ENCODE results near the gene KCNB1. TPM values are rescaled to one million over a fixed set of nuclear protein-coding genes. Genes with fewer than 3 reads are reported as not detected.
A peak's percentile ranks its signal among the peaks of the same experiment; 100 is the strongest.

Gene KCNB1
- total and polyA plus RNA-seq, 2 donors (not counting 1 experiment from before 2014, with no cell fraction given) = under 0.01 to 0.07 TPM

DNA sequence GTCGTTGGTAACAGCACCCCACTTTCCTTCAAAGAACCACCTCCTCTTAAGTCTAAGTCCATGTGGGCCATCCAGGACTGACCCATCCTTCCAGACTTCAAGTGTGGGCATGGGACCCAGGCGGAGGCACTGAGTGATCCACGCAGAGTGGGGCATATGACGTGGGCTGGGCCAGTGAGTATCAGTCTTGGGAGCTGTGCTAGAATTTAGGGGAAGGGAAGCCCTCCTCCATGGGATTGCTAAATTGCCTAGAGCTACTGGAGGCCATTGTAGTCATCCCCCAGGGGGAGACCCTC is 35.3 kb upstream of the KCNB1 start:
- DNase-seq (ENCODE audit: low read depth in 2 of 2) = no peak
- H3K79me2 ChIP-seq (ENCODE audit: control insufficient read depth, insufficient read depth, low read length) = no peaks in the 10 kb centered on the region
- H2AFZ ChIP-seq (ENCODE audit: low read length) = no peak overlapping the region
- TF ChIP-seq, protein P1, sequence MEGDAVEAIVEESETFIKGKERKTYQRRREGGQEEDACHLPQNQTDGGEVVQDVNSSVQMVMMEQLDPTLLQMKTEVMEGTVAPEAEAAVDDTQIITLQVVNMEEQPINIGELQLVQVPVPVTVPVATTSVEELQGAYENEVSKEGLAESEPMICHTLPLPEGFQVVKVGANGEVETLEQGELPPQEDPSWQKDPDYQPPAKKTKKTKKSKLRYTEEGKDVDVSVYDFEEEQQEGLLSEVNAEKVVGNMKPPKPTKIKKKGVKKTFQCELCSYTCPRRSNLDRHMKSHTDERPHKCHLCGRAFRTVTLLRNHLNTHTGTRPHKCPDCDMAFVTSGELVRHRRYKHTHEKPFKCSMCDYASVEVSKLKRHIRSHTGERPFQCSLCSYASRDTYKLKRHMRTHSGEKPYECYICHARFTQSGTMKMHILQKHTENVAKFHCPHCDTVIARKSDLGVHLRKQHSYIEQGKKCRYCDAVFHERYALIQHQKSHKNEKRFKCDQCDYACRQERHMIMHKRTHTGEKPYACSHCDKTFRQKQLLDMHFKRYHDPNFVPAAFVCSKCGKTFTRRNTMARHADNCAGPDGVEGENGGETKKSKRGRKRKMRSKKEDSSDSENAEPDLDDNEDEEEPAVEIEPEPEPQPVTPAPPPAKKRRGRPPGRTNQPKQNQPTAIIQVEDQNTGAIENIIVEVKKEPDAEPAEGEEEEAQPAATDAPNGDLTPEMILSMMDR (conservative IDR thresholded peaks at IDR 0.05 in 1 of 2, IDR thresholded peaks at IDR 0.05 in 1 of 2; ENCODE audit: low read depth in 1 of 2, low read length in 2 of 2) = no peak
- TF ChIP-seq EZH2 (IDR thresholded peaks at IDR 0.05; ENCODE audit: low read length, missing control alignments) = no peak
- H3K27ac ChIP-seq (ENCODE audit: insufficient read depth, low read length) = no peak overlapping the region
- no peaks in the 10 kb centered on the region for H3K27me3 ChIP-seq (ENCODE audit: control insufficient read depth, insufficient read depth, low read length)
- no peak overlapping the region for H3K4me3 ChIP-seq (replicated peaks in 1 of 4; ENCODE audit: control extremely low read depth in 1 of 4, insufficient read depth in 1 of 4, low read depth in 3 of 4, low read length in 4 of 4)
- H3K4me2 ChIP-seq (ENCODE audit: extremely low read depth, insufficient read depth, low read length) = no peak overlapping the region
- no peaks in the 10 kb centered on the region for H3K36me3 ChIP-seq (ENCODE audit: control insufficient read depth, insufficient read depth, low read length)
- H3K4me1 ChIP-seq (ENCODE audit: control insufficient read depth, extremely low read depth, insufficient read depth, low read length) = no peaks in the 10 kb centered on the region
- no peak overlapping the region for H3K9ac ChIP-seq (ENCODE audit: insufficient read depth, low read length)
- no peaks in the 10 kb centered on the region for H3K9me3 ChIP-seq (ENCODE audit: control insufficient read depth, insufficient read depth, low read depth, low read length)
- H4K20me1 ChIP-seq (ENCODE audit: control insufficient read depth, extremely low read depth, insufficient read depth, low read length) = no peaks in the 10 kb centered on the region

DNA sequence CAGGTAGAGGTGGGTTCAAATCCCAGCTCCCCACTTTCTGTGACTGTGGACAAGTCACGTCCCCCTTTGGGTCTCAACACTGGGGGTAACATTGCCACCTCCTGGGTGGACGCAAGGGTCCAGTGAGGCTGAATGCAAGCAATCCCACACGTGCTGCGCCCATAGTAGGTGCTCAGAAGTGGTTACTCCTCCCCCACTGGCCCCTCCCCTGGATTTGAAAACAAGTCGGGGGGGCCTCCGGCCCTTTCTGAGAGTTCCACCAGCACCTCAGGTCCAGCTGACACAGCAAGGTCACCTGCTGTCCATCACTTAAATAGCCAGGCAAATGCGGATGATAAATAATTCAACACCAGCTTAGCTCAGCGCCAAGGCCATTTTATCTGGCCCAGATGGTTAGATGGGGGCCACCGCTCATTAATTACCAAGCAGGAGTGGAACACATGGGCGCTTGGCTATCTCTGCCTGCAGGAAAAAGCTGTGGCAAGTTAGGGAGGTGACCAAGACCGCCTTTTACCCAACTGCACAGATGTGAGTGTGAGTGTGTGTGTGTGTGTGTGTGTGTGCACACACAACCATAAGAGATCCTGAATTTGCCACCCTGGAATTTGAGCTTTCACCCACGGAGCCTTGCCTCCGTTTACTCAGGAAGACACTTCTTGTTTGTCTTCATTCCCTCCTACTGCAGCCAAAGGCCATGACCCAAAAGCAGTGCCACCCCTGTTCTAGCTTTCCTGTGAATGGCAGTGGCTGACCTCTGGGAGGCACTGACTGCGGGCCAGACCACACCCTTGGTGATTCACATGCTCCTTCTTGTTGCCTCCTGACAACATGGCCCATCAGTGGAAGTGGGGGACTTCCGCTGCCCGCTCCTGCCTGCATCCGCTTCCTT is 34.7 kb upstream of the KCNB1 start:
- Histone ChIP-seq H3K9me3 (ENCODE audit: control insufficient read depth, insufficient read depth, low read depth, low read length) (no peaks in the 10 kb centered on the region), H3K27me3 (ENCODE audit: control insufficient read depth, insufficient read depth, low read length) (no peaks in the 10 kb centered on the region), H2AFZ (ENCODE audit: low read length) (no peak overlapping the region), H3K79me2 (ENCODE audit: control insufficient read depth, insufficient read depth, low read length) (no peaks in the 10 kb centered on the region), H3K4me2 (ENCODE audit: extremely low read depth, insufficient read depth, low read length) (no peak overlapping the region), H4K20me1 (ENCODE audit: control insufficient read depth, extremely low read depth, insufficient read depth, low read length) (no peaks in the 10 kb centered on the region), H3K4me3 (replicated peaks in 1 of 4; ENCODE audit: control extremely low read depth in 1 of 4, insufficient read depth in 1 of 4, low read depth in 3 of 4, low read length in 4 of 4) (no peak overlapping the region), H3K27ac (ENCODE audit: insufficient read depth, low read length) (no peak overlapping the region), H3K9ac (ENCODE audit: insufficient read depth, low read length) (no peak overlapping the region), H3K36me3 (ENCODE audit: control insufficient read depth, insufficient read depth, low read length) (no peaks in the 10 kb centered on the region), H3K4me1 (ENCODE audit: control insufficient read depth, extremely low read depth, insufficient read depth, low read length) (no peaks in the 10 kb centered on the region)
- DNase-seq (ENCODE audit: low read depth in 2 of 2) = peak; percentile 14 to 23
- TF ChIP-seq EZH2 (IDR thresholded peaks at IDR 0.05; ENCODE audit: low read length, missing control alignments) = no peak
- TF ChIP-seq, protein P1 (conservative IDR thresholded peaks at IDR 0.05 in 1 of 2, IDR thresholded peaks at IDR 0.05 in 1 of 2; ENCODE audit: low read depth in 1 of 2, low read length in 2 of 2) = no peak

DNA sequence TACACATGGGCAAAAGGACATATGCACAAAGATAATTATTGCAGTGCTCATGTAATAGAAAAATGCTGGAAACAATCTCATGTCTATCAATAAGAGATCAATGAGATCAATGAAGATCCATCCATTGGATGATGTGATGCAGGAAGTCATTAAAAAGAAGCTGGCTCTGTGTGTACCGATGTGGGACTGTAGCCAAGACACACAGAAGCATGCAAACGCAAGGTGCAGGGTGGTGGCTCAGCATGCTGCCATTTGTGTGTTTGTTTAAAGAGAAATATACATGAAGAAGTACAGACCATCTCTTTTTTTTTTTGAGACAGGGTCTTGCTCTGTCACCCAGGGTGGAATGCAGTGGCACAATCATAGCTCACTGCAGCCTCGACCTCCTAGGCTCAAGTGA is 33.1 kb upstream of the KCNB1 start:
- no peaks in the 10 kb centered on the region for H3K9me3 ChIP-seq (ENCODE audit: control insufficient read depth, insufficient read depth, low read depth, low read length)
- H3K27ac ChIP-seq (ENCODE audit: insufficient read depth, low read length) = no peak overlapping the region
- H3K9ac ChIP-seq (ENCODE audit: insufficient read depth, low read length) = no peak overlapping the region
- DNase-seq (ENCODE audit: low read depth in 2 of 2) = no peak
- TF ChIP-seq EZH2 (IDR thresholded peaks at IDR 0.05; ENCODE audit: low read length, missing control alignments) = no peak
- TF ChIP-seq, protein P1 (conservative IDR thresholded peaks at IDR 0.05 in 1 of 2, IDR thresholded peaks at IDR 0.05 in 1 of 2; ENCODE audit: low read depth in 1 of 2, low read length in 2 of 2) = no peak
- H4K20me1 ChIP-seq (ENCODE audit: control insufficient read depth, extremely low read depth, insufficient read depth, low read length) = no peaks in the 10 kb centered on the region
- no peak overlapping the region for H3K4me2 ChIP-seq (ENCODE audit: extremely low read depth, insufficient read depth, low read length)
- H3K27me3 ChIP-seq (ENCODE audit: control insufficient read depth, insufficient read depth, low read length) = no peaks in the 10 kb centered on the region
- no peaks in the 10 kb centered on the region for H3K79me2 ChIP-seq (ENCODE audit: control insufficient read depth, insufficient read depth, low read length)
- no peak overlapping the region for H3K4me3 ChIP-seq (replicated peaks in 1 of 4; ENCODE audit: control extremely low read depth in 1 of 4, insufficient read depth in 1 of 4, low read depth in 3 of 4, low read length in 4 of 4)
- H2AFZ ChIP-seq (ENCODE audit: low read length) = no peak overlapping the region
- H3K36me3 ChIP-seq (ENCODE audit: control insufficient read depth, insufficient read depth, low read length) = no peaks in the 10 kb centered on the region
- peaks cover 6% of the 10 kb centered on the region for H3K4me1 ChIP-seq (ENCODE audit: control insufficient read depth, extremely low read depth, insufficient read depth, low read length)

Data from fibroblast of lung (primary cell).